HG03135 (cell line): ENCODE data around the gene GPR137.

Experiments
- ATAC-seq: cut with Tn5 transposase; IDR thresholded peaks from one replicate; pipeline ENCODE4 v1.9.1; 2021; ENCODE audit warnings: mild to moderate bottlenecking, moderate library complexity; ENCODE audit not compliant: unreplicated experiment

Gene GPR137

GRCh38 chr11:64284048-64284961 is 1.3 kb upstream of the GPR137 start, which contains the start of gene BAD:
Gene BAD (minus strand): TSS chr11:64284665. CDS start chr11:64284368, 297 bp downstream.
- peak; percentile 62 for ATAC-seq

GRCh38 chr11:64285885-64286800 is 495 bp downstream of the GPR137 start:
- ATAC-seq, result no peak

- no peak for ATAC-seq
Measured at GRCh38 chr11:64286801-64287159, 1.1 kb downstream of the GPR137 start.

GRCh38 chr11:64287676-64288352 is 2.2 kb downstream of the GPR137 start:
- ATAC-seq, result no peak

GRCh38 chr11:64288353-64288750 is 2.7 kb downstream of the GPR137 start:
- no peak for ATAC-seq

GRCh38 chr11:64289002-64289564 is 3.4 kb downstream of the GPR137 start:
- no peak for ATAC-seq

- no peak for ATAC-seq
Measured at GRCh38 chr11:64290352-64291261, 5.0 kb downstream of the GPR137 start.

- ATAC-seq, result no peak
Measured at GRCh38 chr11:64291262-64291751, 5.7 kb downstream of the GPR137 start, which contains the start of gene KCNK4. Gene KCNK4 (plus strand): TSS chr11:64291302. CDS start chr11:64293019, 1,717 bp downstream.

- no peak for ATAC-seq
Measured at GRCh38 chr11:64291752-64292459, 6.3 kb downstream of the GPR137 start.

- no peak for ATAC-seq
Measured at GRCh38 chr11:64292460-64293254, 7.0 kb downstream of the GPR137 start.

GRCh38 chr11:64294774-64295173 is 9.1 kb downstream of the GPR137 start:
- no peak for ATAC-seq

- no peak for ATAC-seq
Measured at GRCh38 chr11:64295760-64296159, 10.1 kb downstream of the GPR137 start.

- no peak for ATAC-seq
Measured at GRCh38 chr11:64296236-64296635, 10.6 kb downstream of the GPR137 start.

GRCh38 chr11:64296830-64297698 is 11.4 kb downstream of the GPR137 start:
- ATAC-seq, result no peak

GRCh38 chr11:64297699-64298358 is 12.2 kb downstream of the GPR137 start:
- no peak for ATAC-seq
